ENCODE data around the gene LRRTM4. TPM values are rescaled to one million over a fixed set of nuclear protein-coding genes. Genes with fewer than 3 reads are reported as not detected.

Gene LRRTM4
- total RNA-seq, 4 donors from 2014 or later: 0.22 TPM; not detected in 3

GRCh38 chr2:76921006-76921405, 601.2 kb downstream of the LRRTM4 start:
- TF ChIP-seq, protein P1, sequence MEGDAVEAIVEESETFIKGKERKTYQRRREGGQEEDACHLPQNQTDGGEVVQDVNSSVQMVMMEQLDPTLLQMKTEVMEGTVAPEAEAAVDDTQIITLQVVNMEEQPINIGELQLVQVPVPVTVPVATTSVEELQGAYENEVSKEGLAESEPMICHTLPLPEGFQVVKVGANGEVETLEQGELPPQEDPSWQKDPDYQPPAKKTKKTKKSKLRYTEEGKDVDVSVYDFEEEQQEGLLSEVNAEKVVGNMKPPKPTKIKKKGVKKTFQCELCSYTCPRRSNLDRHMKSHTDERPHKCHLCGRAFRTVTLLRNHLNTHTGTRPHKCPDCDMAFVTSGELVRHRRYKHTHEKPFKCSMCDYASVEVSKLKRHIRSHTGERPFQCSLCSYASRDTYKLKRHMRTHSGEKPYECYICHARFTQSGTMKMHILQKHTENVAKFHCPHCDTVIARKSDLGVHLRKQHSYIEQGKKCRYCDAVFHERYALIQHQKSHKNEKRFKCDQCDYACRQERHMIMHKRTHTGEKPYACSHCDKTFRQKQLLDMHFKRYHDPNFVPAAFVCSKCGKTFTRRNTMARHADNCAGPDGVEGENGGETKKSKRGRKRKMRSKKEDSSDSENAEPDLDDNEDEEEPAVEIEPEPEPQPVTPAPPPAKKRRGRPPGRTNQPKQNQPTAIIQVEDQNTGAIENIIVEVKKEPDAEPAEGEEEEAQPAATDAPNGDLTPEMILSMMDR (IDR thresholded peaks at IDR 0.05; ENCODE audit: low read depth): no peak

- TF ChIP-seq, protein P1 (IDR thresholded peaks at IDR 0.05; ENCODE audit: low read depth): no peak
Measured at GRCh38 chr2:76895469-76895868, 626.7 kb downstream of the LRRTM4 start.

DNA sequence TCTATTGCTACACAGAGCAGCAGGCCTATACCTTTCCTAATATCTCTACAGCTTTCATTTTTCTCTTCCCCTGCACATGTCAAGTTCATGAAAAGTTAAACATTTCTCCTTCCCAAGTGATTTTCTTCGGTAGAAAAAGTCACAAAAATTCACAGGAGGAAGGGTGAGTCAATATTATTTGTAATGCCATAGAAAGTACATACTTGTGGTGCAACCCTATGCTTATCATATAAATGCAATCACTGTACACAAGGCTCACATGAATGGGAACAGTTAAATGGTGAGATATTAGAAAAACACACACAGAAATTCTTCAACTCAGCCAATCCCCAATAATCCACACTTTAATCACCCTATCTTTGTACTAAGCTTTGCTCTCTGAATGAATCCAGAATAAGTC, 651.6 kb downstream of the LRRTM4 start:
- TF ChIP-seq, protein P1 (IDR thresholded peaks at IDR 0.05; ENCODE audit: low read depth): no peak

GRCh38 chr2:76870011-76870410, 652.2 kb downstream of the LRRTM4 start:
- TF ChIP-seq, protein P1 (IDR thresholded peaks at IDR 0.05; ENCODE audit: low read depth): no peak

DNA sequence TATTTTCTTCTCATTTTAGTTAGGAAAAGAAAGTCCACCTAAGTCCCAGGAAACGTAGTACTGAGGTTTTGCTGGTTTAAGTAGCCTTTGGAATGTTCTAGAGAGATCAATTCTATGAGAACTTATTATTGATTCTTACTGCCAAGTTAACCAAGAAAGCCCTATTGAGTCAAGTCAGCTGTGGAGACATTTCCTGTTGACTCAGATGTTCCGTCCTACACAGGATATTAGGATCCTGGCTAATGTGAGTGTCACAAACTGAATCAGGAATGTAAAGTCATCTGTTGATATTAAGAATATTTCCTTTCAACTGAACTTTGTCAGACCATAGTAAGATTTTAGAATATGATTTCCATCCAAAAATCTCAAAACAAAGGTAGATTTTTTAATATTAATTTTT, 654.3 kb downstream of the LRRTM4 start:
- TF ChIP-seq, protein P1 (IDR thresholded peaks at IDR 0.05; ENCODE audit: low read depth): no peak

DNA sequence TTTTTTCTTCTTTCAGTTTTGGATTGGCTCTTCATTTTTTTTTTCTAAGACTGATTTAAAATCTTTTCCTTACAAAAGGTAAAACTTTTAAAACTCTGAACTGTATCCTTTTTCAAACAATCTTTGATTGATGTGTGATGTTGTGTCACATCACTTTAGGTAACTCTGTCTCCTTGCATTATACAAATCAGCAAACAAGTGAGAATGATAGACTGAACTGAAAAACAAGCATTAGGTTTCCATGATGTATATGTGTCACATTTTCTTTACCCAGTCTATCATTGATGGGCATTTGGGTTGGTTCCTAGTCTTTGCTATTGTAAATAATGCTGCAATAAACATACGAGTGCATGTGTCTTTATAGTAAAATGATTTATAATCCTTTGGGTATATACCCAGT, 655.7 kb downstream of the LRRTM4 start:
- TF ChIP-seq, protein P1 (IDR thresholded peaks at IDR 0.05; ENCODE audit: low read depth): no peak

DNA sequence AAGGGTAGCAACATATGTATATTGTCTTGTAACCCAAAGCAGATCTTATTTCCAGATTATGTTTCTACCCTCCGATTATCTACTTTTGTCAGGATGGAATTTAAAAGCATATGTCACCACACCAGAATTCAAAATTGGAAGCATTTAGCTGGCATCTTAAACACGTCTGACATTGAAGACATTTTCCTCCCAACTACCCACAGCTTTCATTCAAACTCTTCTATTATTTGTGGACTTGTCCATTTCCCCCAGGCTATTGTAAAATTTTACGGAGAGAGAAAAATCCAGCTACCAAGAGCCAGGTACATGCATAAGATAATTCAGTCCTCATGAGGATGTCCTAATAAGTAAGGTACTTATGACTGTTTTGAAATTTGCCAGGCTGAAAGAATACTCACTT, 659.3 kb downstream of the LRRTM4 start:
- TF ChIP-seq, protein P1 (IDR thresholded peaks at IDR 0.05; ENCODE audit: low read depth): no peak

Measured in subcutaneous adipose tissue (tissue), 4 donors.